Daoy (cell line): ENCODE measurements around the gene NPIPB12. TPM values are rescaled to one million over a fixed set of nuclear protein-coding genes. Genes with fewer than 3 reads are reported as not detected.
"Not testable (repeated sequence)": the region's sequence is repeated elsewhere in the genome, so short reads cannot be mapped to it uniquely, and the experiment has no call there.

Source experiments
- DNase-seq: peaks from one replicate; pipeline ENCODE4 v3.0.0-alpha.2; 2015; ENCODE audit warnings: low read depth
- total RNA-seq: library from RNA; depleted of rRNA; stranded (reverse); fragments of >200 nt; shearing (Covaris generic); gene quantifications from 2 replicates; pipeline ENCODE4 v1.2.3, GENCODE V29; 2014; rRNA removed

NPIPB12 gene
- 2.5 and 6.6 TPM in 2 replicates for total RNA-seq

GRCh38 chr16:29506308-29506707 lies at the start of gene NPIPB12:
NPIPB12 (minus strand) TSS chr16:29506408.
- DNase-seq, result not testable (repeated sequence)

GRCh38 chr16:29521520-29521919 lies 15.3 kb upstream of the NPIPB12 start:
- DNase-seq, result not testable (repeated sequence)

DNA sequence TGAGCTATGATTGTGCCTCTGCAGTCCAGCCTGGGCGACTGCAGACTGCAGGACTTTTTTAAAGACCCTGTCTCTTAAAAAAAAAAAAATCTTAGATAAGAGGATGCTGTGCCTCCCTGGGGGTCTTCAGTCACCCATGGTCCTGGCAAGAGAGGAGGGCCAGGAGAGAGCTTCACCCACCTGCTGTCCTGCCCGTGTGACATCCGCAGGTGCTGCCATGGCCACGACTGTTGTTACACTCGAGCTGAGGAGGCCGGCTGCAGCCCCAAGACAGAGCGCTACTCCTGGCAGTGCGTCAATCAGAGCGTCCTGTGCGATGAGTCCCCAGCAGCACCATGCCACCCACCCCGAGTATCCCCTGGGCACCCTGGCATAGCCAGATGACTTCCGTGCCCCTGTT lies 23.9 kb downstream of the NPIPB12 start:
- DNase-seq, result not testable (repeated sequence)

GRCh38 chr16:29472065-29472464 lies 34.1 kb downstream of the NPIPB12 start:
- DNase-seq, result not testable (repeated sequence)

GRCh38 chr16:29469660-29470059 lies 36.5 kb downstream of the NPIPB12 start:
- not testable (repeated sequence) for DNase-seq

- DNase-seq, result not testable (repeated sequence)
Measured at GRCh38 chr16:29467654-29468366, 38.4 kb downstream of the NPIPB12 start.

GRCh38 chr16:29466904-29467303 lies 39.3 kb downstream of the NPIPB12 start:
- DNase-seq, result not testable (repeated sequence)

DNA sequence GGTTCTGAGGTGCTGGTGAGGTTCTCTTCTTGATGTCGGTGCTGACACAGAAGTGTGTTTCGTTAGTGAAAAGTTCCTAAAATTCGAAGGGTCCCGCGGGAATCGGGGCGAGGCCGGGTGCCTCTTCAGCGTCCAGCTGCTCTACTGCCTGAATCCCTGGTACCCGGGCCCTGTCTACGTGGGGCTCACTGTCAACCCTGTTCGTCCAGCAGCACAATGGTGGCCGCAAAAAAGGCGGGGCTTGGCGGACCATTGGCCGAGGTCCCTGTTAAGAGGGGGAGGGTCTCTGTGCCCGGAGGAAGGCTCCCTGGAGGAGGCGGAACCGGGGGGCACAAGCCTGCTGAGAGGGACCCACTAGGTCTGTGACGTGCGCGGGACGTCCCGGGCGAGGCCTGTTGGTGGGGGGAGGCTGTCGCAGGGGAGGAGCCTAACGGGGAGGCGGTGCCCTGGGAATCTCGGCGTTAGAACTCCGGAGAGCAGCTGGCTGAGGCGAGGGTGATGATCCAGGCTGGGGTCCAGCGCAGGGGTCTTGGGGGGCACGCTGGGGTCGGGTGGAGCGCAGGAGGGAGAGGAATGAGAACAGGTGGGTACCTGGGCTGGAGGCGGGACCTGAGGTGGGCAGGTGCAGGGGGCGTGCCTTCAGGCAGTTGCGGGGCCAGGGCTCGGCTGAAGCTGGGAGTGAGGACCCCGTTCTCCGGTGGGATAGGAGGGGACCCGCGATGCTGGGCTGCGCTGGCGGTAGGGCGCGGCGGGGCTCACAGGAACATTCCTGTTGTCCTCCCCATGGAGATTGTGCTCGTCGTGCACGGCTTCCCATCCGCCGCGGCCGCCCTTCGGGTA lies 40.0 kb downstream of the NPIPB12 start:
- not testable (repeated sequence) for DNase-seq

DNA sequence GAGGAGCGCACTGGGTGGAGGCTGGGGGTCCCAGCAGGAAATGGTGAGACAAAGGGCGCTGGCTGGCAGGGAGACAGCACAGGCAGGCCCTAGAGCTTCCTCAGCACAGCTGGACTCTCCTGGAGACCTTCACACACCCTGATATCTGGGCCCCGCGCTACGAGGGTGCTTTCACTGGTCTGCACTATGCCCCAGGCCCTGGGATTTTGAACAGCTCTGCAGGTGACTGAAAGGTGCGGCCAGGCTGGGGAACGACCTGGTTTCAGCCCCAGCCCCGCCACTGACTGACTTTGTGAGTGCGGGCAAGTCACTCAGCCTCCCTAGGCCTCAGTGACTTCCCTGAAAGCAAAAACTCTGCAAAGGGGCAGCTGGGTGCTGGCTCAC lies 45.6 kb downstream of the NPIPB12 start:
- DNase-seq, result not testable (repeated sequence)

DNA sequence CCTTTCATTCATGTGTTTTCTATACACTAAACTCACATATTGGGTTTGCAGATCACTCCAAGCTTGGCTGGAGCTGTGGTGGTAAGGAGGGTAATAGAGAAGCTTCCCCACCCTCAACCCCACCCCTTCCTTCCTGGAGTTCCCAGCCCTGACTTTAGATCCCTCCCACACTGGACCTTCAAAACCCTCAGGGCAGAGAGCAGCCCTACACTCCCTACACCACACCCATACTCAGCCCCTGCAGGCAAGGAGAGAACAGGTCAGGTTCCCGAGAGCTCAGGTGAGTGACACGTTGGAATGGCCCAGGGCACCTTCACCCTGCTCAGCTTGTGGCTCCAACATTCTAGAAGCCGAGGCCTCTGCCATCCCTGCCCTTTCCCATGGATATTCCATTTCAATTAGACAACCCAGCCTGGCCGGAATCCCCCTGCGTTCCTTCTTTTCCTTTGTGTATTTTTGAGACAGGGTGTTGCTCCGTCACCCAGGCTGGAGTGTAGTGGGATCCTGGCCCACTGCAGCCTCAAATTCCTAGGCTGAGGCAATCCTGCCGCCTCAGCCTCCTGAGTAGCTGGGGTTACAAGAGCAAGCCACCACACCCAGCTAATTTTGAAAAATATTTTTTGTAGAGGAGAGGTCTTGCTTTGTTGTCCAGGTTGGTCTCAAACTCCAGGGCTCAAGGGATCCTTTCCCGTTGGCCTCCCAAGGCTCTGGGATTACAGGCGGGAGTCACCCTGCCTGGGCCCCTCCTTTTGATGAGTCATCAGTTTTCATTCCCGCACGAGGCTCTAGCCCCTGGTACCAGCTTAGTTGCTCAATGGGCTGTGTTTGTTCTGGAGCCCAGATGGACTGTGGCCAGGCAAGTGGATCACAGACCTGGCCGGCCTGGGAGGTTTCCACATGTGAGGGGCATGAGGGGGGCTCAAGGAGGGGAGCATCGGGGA lies 46.2 kb downstream of the NPIPB12 start, which contains the start of gene SULT1A4:
Gene SULT1A4, plus strand, starts transcription at position 208 of the 941 bp plus-strand sequence. CDS start 1,473 bp downstream, outside the sequence.
- not testable (repeated sequence) for DNase-seq

DNA sequence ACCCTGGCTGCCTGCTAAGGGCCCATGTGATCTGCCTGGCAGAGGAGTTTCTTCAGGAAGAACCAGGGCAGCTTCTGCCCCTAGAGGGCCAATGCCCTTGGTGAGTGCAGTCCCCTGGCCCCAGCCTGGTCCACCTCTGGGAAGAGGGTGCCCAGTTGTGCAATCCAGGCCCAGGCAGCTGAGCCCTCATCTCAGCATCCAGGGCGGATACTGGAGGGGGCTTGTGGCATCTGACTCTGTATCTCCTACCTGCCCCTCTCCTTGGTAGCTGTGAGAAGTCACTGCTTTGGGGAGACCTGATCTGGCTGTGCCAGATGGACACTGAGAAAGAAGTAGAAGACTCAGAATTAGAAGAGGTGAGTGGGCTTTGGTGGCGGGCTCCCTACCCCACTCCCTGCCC lies 48.5 kb downstream of the NPIPB12 start:
- not testable (repeated sequence) for DNase-seq

DNA sequence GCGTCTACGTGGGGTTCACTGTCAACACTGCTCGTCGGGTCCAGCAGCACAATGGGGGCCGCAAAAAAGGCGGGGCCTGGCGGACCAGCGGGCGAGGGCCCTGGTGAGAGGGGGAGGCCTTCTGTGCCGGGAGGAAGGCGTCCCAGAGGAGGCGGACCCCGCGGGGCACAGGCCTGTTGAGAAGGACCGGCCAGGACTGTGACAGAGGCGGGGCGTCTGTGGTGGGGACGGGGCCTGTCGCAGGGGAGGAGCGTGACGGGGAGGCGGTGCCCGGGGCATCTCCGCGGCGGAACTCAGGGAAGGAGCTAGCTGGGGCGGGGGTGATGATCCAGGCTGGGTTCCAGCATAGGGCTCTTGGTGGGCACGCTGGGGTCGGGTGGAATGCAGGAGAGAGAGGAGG lies 51.4 kb downstream of the NPIPB12 start:
- DNase-seq, result not testable (repeated sequence)

- DNase-seq, result not testable (repeated sequence)
Measured at GRCh38 chr16:29454269-29454668, 51.9 kb downstream of the NPIPB12 start, which contains the start of the genes BOLA2 and SLX1B. BOLA2 (minus strand) TSS chr16:29454351; CDS start chr16:29454253, 98 bp downstream. SLX1B (plus strand) TSS chr16:29454533.

DNA sequence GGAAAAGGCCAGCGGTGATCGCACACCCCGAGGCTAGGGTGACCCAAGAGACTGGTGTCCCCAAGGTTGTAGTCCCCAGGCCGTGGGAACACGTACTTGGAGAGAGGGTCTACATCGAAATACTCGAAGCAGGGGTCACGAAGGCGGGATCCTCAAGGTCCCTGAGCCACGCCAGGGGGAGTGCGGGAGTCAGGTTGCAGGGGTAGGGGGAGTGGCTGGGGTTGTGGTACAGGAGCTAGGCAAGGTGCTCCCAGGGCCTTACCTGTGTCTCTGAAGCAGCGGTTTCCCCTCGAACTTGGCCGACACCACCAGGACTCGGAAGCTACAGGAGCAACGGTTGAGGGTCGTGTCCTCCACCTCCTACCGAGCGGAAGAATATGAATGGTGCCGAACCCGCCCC lies 52.5 kb downstream of the NPIPB12 start:
- not testable (repeated sequence) for DNase-seq

Other genes with a start within 250 kb of the NPIPB12 start
- 0.06 and 1.2 TPM in 2 replicates for gene NPIPB11, start 99.7 kb downstream of the NPIPB12 start, total RNA-seq
- gene BOLA2, start 52.1 kb downstream of the NPIPB12 start, total RNA-seq, result 57.3 and 76.3 TPM in 2 replicates
- gene SLX1B, start 51.9 kb downstream of the NPIPB12 start, total RNA-seq, result 10.4 and 22.5 TPM in 2 replicates
- 4.4 TPM in 1 of 2 replicates, not detected in the other for gene SULT1A4, start 46.5 kb downstream of the NPIPB12 start, total RNA-seq
- gene SPN, start 156.8 kb upstream of the NPIPB12 start, total RNA-seq, result 0.40 and 0.89 TPM in 2 replicates
- 0.11 TPM in 1 of 2 replicates, not detected in the other for gene QPRT, start 172.8 kb upstream of the NPIPB12 start, total RNA-seq
- gene C16orf54, start 239.6 kb upstream of the NPIPB12 start, total RNA-seq, result 0.11 TPM in 1 of 2 replicates, not detected in the other